GM12891 (cell line): ENCODE measurements around the gene CLEC3A.
A peak's percentile ranks its signal among the peaks of the same experiment; 100 is the strongest.

Source experiments
- DNase-seq: peaks from one replicate; pipeline ENCODE4 v3.0.0; 2011; ENCODE audit warnings: low spot score; ENCODE audit not compliant: insufficient read length
- FAIRE-seq: peaks from 2 replicates; lab custom pipeline; 2011; peaks lifted over from hg19 to GRCh38; lab: Jason Lieb, UNC
- PAX5 ChIP-seq: IDR thresholded peaks from 2 replicates; pipeline ENCODE4 v1.6.1; 2011; ENCODE audit warnings: low read length, moderate library complexity, mild to moderate bottlenecking; ENCODE audit not compliant: insufficient read depth, severe bottlenecking
- POLR2A ChIP-seq: IDR thresholded peaks from 2 replicates; pipeline ENCODE4 v1.6.1; 2011; ENCODE audit warnings: low read depth, low read length, control low read depth
- POLR2AphosphoS5 ChIP-seq: IDR thresholded peaks from 2 replicates; pipeline ENCODE4 v1.6.1; 2011; ENCODE audit warnings: low read depth, low read length, control low read depth
- POU2F2 ChIP-seq: IDR thresholded peaks from 2 replicates; pipeline ENCODE4 v1.6.1; 2011; ENCODE audit warnings: low read depth, mild to moderate bottlenecking, control low read depth, low read length, moderate library complexity
- SPI1 ChIP-seq: IDR thresholded peaks from 2 replicates; pipeline ENCODE4 v1.6.1; 2011; ENCODE audit warnings: low read depth, low read length, control low read depth
- TAF1 ChIP-seq: IDR thresholded peaks from 2 replicates; pipeline ENCODE4 v1.6.1; 2011; ENCODE audit warnings: low read depth, low read length, control low read depth

CLEC3A gene

GRCh38 chr16:78024159-78024558, 1.8 kb downstream of the CLEC3A start:
- DNase-seq (no peak), FAIRE-seq (no peak)
- no peak for TF ChIP-seq POU2F2
- no peak for TF ChIP-seq TAF1
- no peak for TF ChIP-seq POLR2AphosphoS5
- no peak for TF ChIP-seq POLR2A
- no peak for TF ChIP-seq PAX5
- TF ChIP-seq SPI1 = no peak

- DNase-seq = no peak
- FAIRE-seq = no peak
- TF ChIP-seq SPI1 = no peak
- TF ChIP-seq POLR2AphosphoS5 = no peak
- no peak for TF ChIP-seq POLR2A
- TF ChIP-seq PAX5 = no peak
- no peak for TF ChIP-seq POU2F2
- no peak for TF ChIP-seq TAF1
These were observed 3.3 kb downstream of the CLEC3A start for GRCh38 chr16:78025631-78026030.

- TF ChIP-seq TAF1 (no peak), SPI1 (no peak), POU2F2 (no peak), POLR2A (no peak), PAX5 (no peak), POLR2AphosphoS5 (no peak)
- FAIRE-seq (no peak), DNase-seq (no peak)
These were observed 5.7 kb downstream of the CLEC3A start for GRCh38 chr16:78028018-78028417.

- FAIRE-seq (no peak), DNase-seq (no peak)
- TF ChIP-seq SPI1 (no peak), PAX5 (no peak)
These were observed 12.2 kb downstream of the CLEC3A start for GRCh38 chr16:78034530-78034929.

- DNase-seq (no peak), FAIRE-seq (no peak)
- TF ChIP-seq POU2F2 (no peak), TAF1 (no peak), POLR2A (no peak), POLR2AphosphoS5 (no peak), SPI1 (no peak), PAX5 (no peak)
These were observed 12.7 kb downstream of the CLEC3A start for GRCh38 chr16:78035012-78035411.

GRCh38 chr16:78040396-78040795, 18.0 kb downstream of the CLEC3A start:
- FAIRE-seq = no peak
- TF ChIP-seq POLR2A (no peak), POU2F2 (no peak), TAF1 (no peak), POLR2AphosphoS5 (no peak), PAX5 (no peak), SPI1 (no peak)
- no peak for DNase-seq

- FAIRE-seq (no peak), DNase-seq (peak; percentile 25)
- no peak for TF ChIP-seq POU2F2
- TF ChIP-seq POLR2A = no peak
- no peak for TF ChIP-seq SPI1
- no peak for TF ChIP-seq POLR2AphosphoS5
- no peak for TF ChIP-seq PAX5
- TF ChIP-seq TAF1 = no peak
These were observed 23.7 kb downstream of the CLEC3A start for GRCh38 chr16:78045865-78046581.

GRCh38 chr16:78048319-78048718, 26.0 kb downstream of the CLEC3A start:
- FAIRE-seq = no peak
- TF ChIP-seq POLR2A (no peak), SPI1 (no peak), POU2F2 (no peak), TAF1 (no peak), POLR2AphosphoS5 (no peak), PAX5 (no peak)
- DNase-seq = no peak

GRCh38 chr16:78050734-78051400, 28.5 kb downstream of the CLEC3A start:
- no peak for TF ChIP-seq POLR2A
- TF ChIP-seq POU2F2 = no peak
- no peak for TF ChIP-seq PAX5
- no peak for TF ChIP-seq SPI1
- TF ChIP-seq TAF1 = no peak
- TF ChIP-seq POLR2AphosphoS5 = no peak
- DNase-seq (no peak), FAIRE-seq (no peak)
